HG03521 (cell line): ENCODE measurements around the gene ALX3.
"Not testable (repeated sequence)": the region's sequence is repeated elsewhere in the genome, so short reads cannot be mapped to it uniquely, and the experiment has no call there.

Source experiments
- ATAC-seq: cut with Tn5 transposase; IDR thresholded peaks from one replicate; pipeline ENCODE4 v1.9.1; 2021; ENCODE audit warnings: mild to moderate bottlenecking, moderate library complexity; ENCODE audit not compliant: unreplicated experiment

Gene ALX3

GRCh38 chr1:110089561-110090275, 19.2 kb upstream of the ALX3 start:
- no peak for ATAC-seq

GRCh38 chr1:110088739-110089316, 18.4 kb upstream of the ALX3 start:
- ATAC-seq: no peak

- peak; percentile 55 for ATAC-seq
These were observed 17.6 kb upstream of the ALX3 start for GRCh38 chr1:110087812-110088738.

GRCh38 chr1:110086961-110087360, 16.5 kb upstream of the ALX3 start:
- no peak for ATAC-seq

- ATAC-seq: no peak
These were observed 15.2 kb upstream of the ALX3 start for GRCh38 chr1:110085671-110086070.

GRCh38 chr1:110084227-110085078, 14.0 kb upstream of the ALX3 start:
- no peak for ATAC-seq

- no peak for ATAC-seq
These were observed 13.4 kb upstream of the ALX3 start for GRCh38 chr1:110083866-110084226.

GRCh38 chr1:110083061-110083865, 12.8 kb upstream of the ALX3 start:
- ATAC-seq: no peak

- ATAC-seq: no peak
These were observed 12.0 kb upstream of the ALX3 start for GRCh38 chr1:110082477-110082876.

- ATAC-seq: no peak
These were observed 10.6 kb upstream of the ALX3 start for GRCh38 chr1:110081061-110081460.

GRCh38 chr1:110079995-110080394, 9.5 kb upstream of the ALX3 start:
- not testable (repeated sequence) for ATAC-seq

GRCh38 chr1:110076789-110077500, 6.5 kb upstream of the ALX3 start:
- ATAC-seq: no peak

GRCh38 chr1:110074166-110074565, 3.7 kb upstream of the ALX3 start:
- ATAC-seq: no peak

- no peak for ATAC-seq
These were observed 196 bp downstream of the ALX3 start for GRCh38 chr1:110070282-110070669.

- ATAC-seq: no peak
These were observed 829 bp downstream of the ALX3 start for GRCh38 chr1:110069404-110070281.

- no peak for ATAC-seq
These were observed 1.6 kb downstream of the ALX3 start for GRCh38 chr1:110068646-110069403.

GRCh38 chr1:110067893-110068645, 2.4 kb downstream of the ALX3 start:
- no peak for ATAC-seq
